GM21619 (cell line): ENCODE data around the gene SYT17.
A peak's percentile ranks its signal among the peaks of the same experiment; 100 is the strongest.

ENCODE experiments used
- ATAC-seq: cut with Tn5 transposase; IDR thresholded peaks from one replicate; pipeline ENCODE4 v1.9.1; 2021; ENCODE audit not compliant: unreplicated experiment

The SYT17 gene

GRCh38 chr16:19289811-19290485 lies 121.9 kb downstream of the SYT17 start:
- no peak for ATAC-seq

DNA sequence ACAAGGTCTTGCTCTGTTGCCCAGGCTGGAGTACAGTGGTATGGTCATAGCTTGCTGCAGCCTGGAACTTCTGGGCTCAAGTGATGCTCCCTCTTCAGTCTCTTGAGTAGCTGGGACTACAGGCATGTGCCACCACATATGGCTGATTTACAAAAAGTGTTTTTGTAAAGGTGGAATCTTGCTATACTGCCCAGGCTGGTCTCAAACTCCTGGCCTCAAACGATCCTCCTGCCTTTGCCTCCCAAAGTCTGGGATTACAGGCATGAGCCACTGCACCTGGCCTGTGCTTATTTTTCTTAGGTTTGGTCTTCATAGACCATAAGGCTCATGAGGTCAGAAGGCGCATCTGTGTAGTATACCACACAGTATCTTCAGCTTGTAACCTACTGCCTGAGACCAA lies 122.8 kb downstream of the SYT17 start:
- ATAC-seq: no peak

GRCh38 chr16:19291475-19291874 lies 123.4 kb downstream of the SYT17 start:
- no peak for ATAC-seq

DNA sequence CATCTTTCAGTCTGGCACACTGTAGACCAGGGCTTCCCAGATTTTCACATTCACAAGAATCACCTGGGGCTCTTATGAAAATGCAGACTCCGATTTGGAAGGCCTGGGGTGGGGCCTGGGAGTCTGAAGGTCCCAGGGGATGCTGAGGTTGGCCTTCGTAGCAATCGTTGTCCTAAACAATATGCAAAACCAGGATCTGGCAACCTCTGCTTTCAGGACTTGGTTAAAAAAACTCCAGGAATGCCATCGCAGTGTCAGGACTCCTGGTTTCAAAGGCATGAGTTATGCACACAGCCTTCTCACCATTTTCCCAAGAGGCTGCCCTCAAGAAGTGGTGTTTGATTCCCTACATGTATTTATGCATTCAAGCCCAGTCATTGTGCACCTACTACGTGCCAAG lies 124.1 kb downstream of the SYT17 start:
- no peak for ATAC-seq

DNA sequence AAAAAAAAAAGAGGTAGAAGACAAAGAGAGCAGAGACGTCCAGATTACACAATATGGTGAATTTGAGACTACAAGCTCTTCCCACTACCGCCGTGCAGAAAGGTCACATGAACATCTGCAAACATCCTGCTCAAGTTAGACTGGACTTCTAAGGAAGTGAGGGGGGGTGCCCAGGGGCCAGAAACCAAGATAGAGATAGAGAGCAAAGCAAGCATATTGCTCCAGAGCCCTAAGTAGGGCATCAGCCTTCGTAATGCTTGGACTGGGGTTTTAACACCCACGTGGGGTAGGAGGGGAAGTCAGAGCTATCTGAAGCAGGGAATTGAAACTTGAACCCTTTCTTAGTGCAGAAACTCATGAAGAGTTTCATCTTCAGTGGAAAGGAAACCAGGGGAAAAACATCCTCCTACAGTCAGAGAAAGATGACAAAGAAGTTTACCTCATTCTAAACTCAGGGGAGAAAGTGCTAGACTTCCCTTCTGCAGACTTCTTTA lies 126.2 kb downstream of the SYT17 start:
- peak; percentile 89 for ATAC-seq

- no peak for ATAC-seq
Observed at GRCh38 chr16:19295393-19295792, 127.4 kb downstream of the SYT17 start.

DNA sequence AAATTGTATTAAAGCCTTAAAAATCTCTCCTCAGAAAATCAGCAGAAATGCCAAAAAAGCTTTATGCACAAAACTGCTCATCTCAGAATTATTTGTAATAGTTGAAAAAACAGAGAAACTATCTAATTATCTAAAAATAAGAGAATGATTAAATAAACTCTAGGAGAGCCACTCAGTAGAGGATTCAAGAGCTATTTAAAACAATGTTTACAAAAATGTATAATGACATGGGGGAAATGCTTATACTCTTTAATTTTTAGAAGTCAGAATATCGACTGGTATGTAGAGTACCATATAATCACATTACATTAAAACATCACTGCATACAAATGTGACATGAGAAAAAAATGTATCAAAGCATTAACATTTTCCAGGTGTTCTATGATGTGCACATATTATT lies 129.4 kb downstream of the SYT17 start:
- ATAC-seq: no peak

DNA sequence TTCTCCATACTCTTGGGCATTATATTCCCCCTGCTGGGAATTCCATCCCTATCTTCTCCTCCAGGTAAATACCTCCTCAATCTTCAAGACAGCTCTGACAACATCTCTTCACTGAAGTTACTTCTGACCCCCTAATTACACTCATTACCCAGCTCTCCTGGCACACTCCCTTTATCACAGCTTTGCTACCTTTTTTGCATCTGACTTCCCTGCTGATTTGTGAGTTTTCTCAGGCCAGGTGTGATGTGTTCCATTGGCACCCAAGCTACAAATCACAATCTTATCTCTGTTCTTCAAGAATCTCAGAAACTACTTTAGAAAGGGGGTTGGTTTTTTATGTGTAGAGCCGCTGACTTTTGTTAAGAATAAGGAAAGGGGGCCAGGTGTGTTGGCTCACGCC lies 131.5 kb downstream of the SYT17 start:
- ATAC-seq: no peak

DNA sequence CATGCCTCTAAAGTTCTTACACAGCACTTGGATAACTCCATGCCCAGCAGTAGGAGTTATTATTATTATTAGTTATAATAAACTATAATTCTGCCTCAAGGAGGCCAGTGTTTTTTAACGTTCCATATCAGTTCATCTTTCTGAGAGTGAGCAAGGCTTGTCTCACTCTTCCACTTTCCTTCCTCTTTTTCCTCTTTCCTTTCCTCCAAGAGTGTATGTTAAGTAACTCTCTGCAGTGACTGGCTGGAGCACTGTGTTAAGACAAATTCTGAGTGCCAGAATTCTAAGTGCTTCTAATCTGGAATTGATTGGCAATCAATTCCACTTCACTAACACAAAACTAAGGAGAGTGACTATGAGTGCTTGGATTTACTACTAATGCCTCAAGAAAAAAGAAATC lies 133.9 kb downstream of the SYT17 start:
- ATAC-seq: no peak

GRCh38 chr16:19304750-19305149 lies 136.7 kb downstream of the SYT17 start:
- no peak for ATAC-seq

DNA sequence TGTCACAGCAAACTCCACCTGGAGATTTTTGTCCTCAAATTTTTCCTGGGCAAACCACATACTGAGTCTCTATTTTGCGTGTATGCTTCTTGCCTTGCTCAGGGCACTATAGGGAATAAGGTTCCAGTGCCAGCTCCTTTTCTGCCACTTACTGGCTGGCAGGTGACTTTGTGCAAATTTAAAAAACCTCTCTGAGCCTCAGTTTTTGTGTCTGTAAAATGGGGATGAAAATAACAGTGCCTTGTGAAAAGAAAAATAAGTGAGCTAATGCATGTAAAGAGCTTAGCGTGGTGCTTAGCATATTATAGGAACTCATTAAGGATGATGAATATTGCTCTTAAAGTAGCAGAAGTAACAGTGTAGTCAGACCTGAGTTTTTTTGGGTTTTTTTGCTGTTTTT lies 137.4 kb downstream of the SYT17 start:
- no peak for ATAC-seq

- no peak for ATAC-seq
Observed at GRCh38 chr16:19307587-19308241, 139.7 kb downstream of the SYT17 start.

GRCh38 chr16:19308392-19308791 lies 140.4 kb downstream of the SYT17 start:
- ATAC-seq: no peak

- ATAC-seq: no peak
Observed at GRCh38 chr16:19309178-19309577, 141.1 kb downstream of the SYT17 start.

- ATAC-seq: no peak
Observed at GRCh38 chr16:19314718-19315425, 146.8 kb downstream of the SYT17 start.

- ATAC-seq: no peak
Observed at GRCh38 chr16:19315889-19316433, 147.9 kb downstream of the SYT17 start.

DNA sequence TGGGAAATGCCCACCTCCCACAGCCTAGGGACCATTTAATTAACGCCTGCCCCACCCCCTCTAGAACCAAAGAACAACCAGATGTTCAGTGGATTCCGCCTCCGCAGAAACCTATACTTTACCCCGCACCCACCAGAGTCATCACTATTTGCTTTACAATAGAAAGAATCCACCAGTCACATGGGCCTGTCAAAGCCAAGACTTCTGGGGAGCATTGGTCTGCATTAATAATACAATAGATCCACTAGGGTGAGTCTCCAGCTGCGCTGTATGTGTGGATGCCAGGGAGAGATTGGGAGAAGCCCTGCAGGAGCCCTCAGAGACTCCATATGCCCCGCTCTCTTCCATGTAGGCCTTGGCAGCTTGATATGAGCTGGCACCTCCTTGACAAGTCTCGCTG lies 148.8 kb downstream of the SYT17 start:
- no peak for ATAC-seq
